Measurements from ENCODE around the gene PDE6D. TPM values are rescaled to one million over a fixed set of nuclear protein-coding genes. Genes with fewer than 3 reads are reported as not detected.
"Not testable (repeated sequence)": the region's sequence is repeated elsewhere in the genome, so short reads cannot be mapped to it uniquely, and the experiment has no call there.

PDE6D gene
- total and polyA plus RNA-seq, 7 experiments from 2014 or later: 14.3 to 55.3 (median 27.0) TPM

GRCh38 chr2:231715988-231716616 is 65.0 kb downstream of the PDE6D start:
- no peak overlapping the region for H3K4me3 ChIP-seq (ENCODE audit: low read length)
- no peaks in the 10 kb centered on the region for H3K9me3 ChIP-seq (ENCODE audit: control insufficient read depth in 2 of 3, low read length in 3 of 3)
- H3K36me3 Mint-ChIP-seq: peaks cover 10 to 25% (median 21%) of the 10 kb centered on the region in 5 donors
- H3K4me1 ChIP-seq (ENCODE audit: control insufficient read depth in 2 of 2, insufficient read depth in 2 of 2, low read length in 2 of 2): peaks cover 28 to 34% of the 10 kb centered on the region in 2 donors
- CTCF ChIA-PET: interaction anchor here (0.6 to 12.1 kb wide), 6 partner anchors 9 to 104 kb away, joined by 3 to 475 read pairs (median 16); no protein-coding TSS in a partner anchor
- no peaks in the 10 kb centered on the region for H3K27me3 ChIP-seq (ENCODE audit: control insufficient read depth in 2 of 2, insufficient read depth in 2 of 2, low read length in 2 of 2)
- peak overlapping the region in 7 of 9 donors; percentile 34 to 90 (median 56) for H3K27ac Mint-ChIP-seq
- no peak for DNase-seq
- peaks cover 25 to 43% (median 33%) of the 10 kb centered on the region in 7 donors for H3K4me1 Mint-ChIP-seq
- H3K36me3 ChIP-seq (ENCODE audit: control insufficient read depth in 2 of 3, insufficient read depth in 3 of 3, low read length in 3 of 3): peaks cover 12 to 27% (median 15%) of the 10 kb centered on the region in 3 experiments
- H3K4me3 Mint-ChIP-seq: peak overlapping the region in 1 of 10 donors; percentile 38
- ATAC-seq: no peak
- H3K9me3 Mint-ChIP-seq: peaks cover 0 to 11% (median 0%) of the 10 kb centered on the region in 11 donors
- no peaks in the 10 kb centered on the region for H3K27me3 Mint-ChIP-seq
- H3K27ac ChIP-seq (ENCODE audit: low read depth, low read length): no peak overlapping the region
- intact Hi-C loops (cut with micrococcal nuclease): loop anchor here (1.0 to 2.0 kb wide), 5 partner anchors 29 to 104 kb away; no protein-coding TSS in a partner anchor
- POLR2A ChIA-PET: interaction anchor here (0.6 to 6.0 kb wide), 4 partner anchors 30 to 104 kb away, joined by 3 to 80 read pairs (median 28); no protein-coding TSS in a partner anchor

- H3K27me3 Mint-ChIP-seq: no peaks in the 10 kb centered on the region
- H3K27me3 ChIP-seq (ENCODE audit: control insufficient read depth in 2 of 2, insufficient read depth in 2 of 2, low read length in 2 of 2): no peaks in the 10 kb centered on the region
- H3K27ac Mint-ChIP-seq: peak overlapping the region in 8 of 9 donors; percentile 35 to 95 (median 80)
- H3K36me3 Mint-ChIP-seq: peaks cover 10 to 25% (median 23%) of the 10 kb centered on the region in 5 donors
- intact Hi-C loops (cut with micrococcal nuclease): loop anchor here (1.0 to 2.0 kb wide), 5 partner anchors 28 to 103 kb away; no protein-coding TSS in a partner anchor
- peaks cover 30 to 45% (median 35%) of the 10 kb centered on the region in 7 donors for H3K4me1 Mint-ChIP-seq
- peaks cover 28 to 34% of the 10 kb centered on the region in 2 donors for H3K4me1 ChIP-seq (ENCODE audit: control insufficient read depth in 2 of 2, insufficient read depth in 2 of 2, low read length in 2 of 2)
- POLR2A ChIA-PET: interaction anchor here (1.0 to 6.0 kb wide), 8 partner anchors 9 to 183 kb away, joined by 3 to 80 read pairs (median 12); no protein-coding TSS in a partner anchor
- CTCF ChIA-PET: interaction anchor here (0.6 to 12.1 kb wide), 15 partner anchors 8 to 942 kb away, joined by 3 to 475 read pairs (median 6); no protein-coding TSS in a partner anchor
- ATAC-seq (no peak), DNase-seq (no peak)
- H3K4me3 Mint-ChIP-seq: no peak overlapping the region
- peaks cover 0 to 11% (median 0%) of the 10 kb centered on the region in 11 donors for H3K9me3 Mint-ChIP-seq
- peaks cover 12 to 33% (median 15%) of the 10 kb centered on the region in 3 experiments for H3K36me3 ChIP-seq (ENCODE audit: control insufficient read depth in 2 of 3, insufficient read depth in 3 of 3, low read length in 3 of 3)
- H3K9me3 ChIP-seq (ENCODE audit: control insufficient read depth in 2 of 3, low read length in 3 of 3): no peaks in the 10 kb centered on the region
- H3K27ac ChIP-seq (ENCODE audit: low read depth, low read length): no peak overlapping the region
- H3K4me3 ChIP-seq (ENCODE audit: low read length): no peak overlapping the region
Measured at GRCh38 chr2:231715499-231715837, 65.6 kb downstream of the PDE6D start.

DNA sequence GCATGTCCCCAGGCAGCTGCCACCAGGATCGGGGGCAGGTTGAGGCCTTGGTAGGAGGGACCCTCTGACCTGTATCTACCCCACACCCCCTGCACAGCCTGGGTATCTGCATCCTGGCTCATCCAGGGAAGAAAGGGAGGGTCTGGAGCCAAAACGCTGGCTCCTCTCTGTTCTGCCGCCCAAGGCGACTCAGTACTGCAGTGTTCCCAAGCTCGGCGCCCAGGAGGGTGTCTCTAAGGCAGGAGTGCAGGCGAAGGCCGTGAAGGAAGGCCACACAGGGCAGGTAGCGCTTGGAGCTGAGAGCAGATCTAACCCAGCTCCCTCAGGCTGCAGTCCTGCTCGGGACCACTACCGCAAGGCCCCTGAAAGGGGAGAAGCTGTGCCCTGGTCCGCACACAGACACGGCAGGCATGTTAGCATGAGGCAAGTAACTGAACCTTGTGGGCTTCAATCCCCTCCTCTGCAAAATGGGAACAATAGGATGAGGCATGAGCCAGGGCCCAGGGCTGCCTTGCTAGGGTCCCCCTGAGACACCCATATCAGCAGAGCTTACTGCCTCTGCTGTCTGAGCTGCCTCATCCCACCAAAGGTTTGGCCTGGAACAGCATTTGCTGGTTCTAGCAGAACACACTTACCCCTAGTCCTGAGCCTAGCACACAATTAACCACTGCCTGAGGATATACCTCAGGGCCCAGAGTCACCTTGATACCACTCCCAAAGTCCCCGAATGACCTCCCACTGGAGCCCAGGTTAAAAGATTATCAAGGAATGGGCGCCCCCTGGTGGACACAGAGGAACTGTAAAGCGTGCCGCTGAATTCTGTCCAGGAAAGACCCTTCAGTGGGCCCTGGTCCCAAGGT is 66.2 kb downstream of the PDE6D start:
- CTCF ChIA-PET: interaction anchor here (0.6 to 12.1 kb wide), 24 partner anchors 8 to 942 kb away, joined by 3 to 475 read pairs (median 5); no protein-coding TSS in a partner anchor
- peaks cover 0 to 12% (median 0%) of the 10 kb centered on the region in 11 donors for H3K9me3 Mint-ChIP-seq
- intact Hi-C loops (cut with micrococcal nuclease): loop anchor here (1.0 to 2.0 kb wide), 6 partner anchors 9 to 103 kb away; no protein-coding TSS in a partner anchor
- no peaks in the 10 kb centered on the region for H3K27me3 ChIP-seq (ENCODE audit: control insufficient read depth in 2 of 2, insufficient read depth in 2 of 2, low read length in 2 of 2)
- H3K27ac Mint-ChIP-seq: peak overlapping the region; percentile 35 to 97 (median 82)
- ATAC-seq (peak; percentile 26), DNase-seq (peak; percentile 54 to 82 (median 70))
- H3K4me3 ChIP-seq (ENCODE audit: low read length): no peak overlapping the region
- peaks cover 30 to 45% (median 35%) of the 10 kb centered on the region in 7 donors for H3K4me1 Mint-ChIP-seq
- POLR2A ChIA-PET: interaction anchor here (0.5 to 6.0 kb wide), 22 partner anchors 9 to 378 kb away, joined by 3 to 80 read pairs (median 4); no protein-coding TSS in a partner anchor
- no peaks in the 10 kb centered on the region for H3K9me3 ChIP-seq (ENCODE audit: control insufficient read depth in 2 of 3, low read length in 3 of 3)
- H3K27me3 Mint-ChIP-seq: no peaks in the 10 kb centered on the region
- peak overlapping the region in 1 of 10 donors; percentile 35 for H3K4me3 Mint-ChIP-seq
- H3K4me1 ChIP-seq (ENCODE audit: control insufficient read depth in 2 of 2, insufficient read depth in 2 of 2, low read length in 2 of 2): peaks cover 28 to 34% of the 10 kb centered on the region in 2 donors
- H3K27ac ChIP-seq (ENCODE audit: low read depth, low read length): peak overlapping the region; percentile 59
- H3K36me3 ChIP-seq (ENCODE audit: control insufficient read depth in 2 of 3, insufficient read depth in 3 of 3, low read length in 3 of 3): peaks cover 12 to 34% (median 15%) of the 10 kb centered on the region in 3 experiments
- H3K36me3 Mint-ChIP-seq: peaks cover 10 to 25% (median 23%) of the 10 kb centered on the region in 5 donors

- POLR2A ChIA-PET: interaction anchor here (0.6 to 6.0 kb wide), 22 partner anchors 8 to 250 kb away, joined by 3 to 80 read pairs (median 4); no protein-coding TSS in a partner anchor
- Histone ChIP-seq H3K27me3 (ENCODE audit: control insufficient read depth in 2 of 2, insufficient read depth in 2 of 2, low read length in 2 of 2) (no peaks in the 10 kb centered on the region), H3K4me1 (ENCODE audit: control insufficient read depth in 2 of 2, insufficient read depth in 2 of 2, low read length in 2 of 2) (peaks cover 28 to 34% of the 10 kb centered on the region in 2 donors), H3K9me3 (ENCODE audit: control insufficient read depth in 2 of 3, low read length in 3 of 3) (no peaks in the 10 kb centered on the region), H3K36me3 (ENCODE audit: control insufficient read depth in 2 of 3, insufficient read depth in 3 of 3, low read length in 3 of 3) (peaks cover 12 to 41% (median 15%) of the 10 kb centered on the region in 3 experiments), H3K27ac (ENCODE audit: low read depth, low read length) (peak overlapping the region; percentile 59), H3K4me3 (ENCODE audit: low read length) (no peak overlapping the region)
- Mint-ChIP-seq H3K9me3 (peaks cover 0 to 16% (median 0%) of the 10 kb centered on the region in 11 donors), H3K27me3 (peaks cover 0 to 2% (median 0%) of the 10 kb centered on the region in 5 donors), H3K4me1 (peaks cover 30 to 45% (median 35%) of the 10 kb centered on the region in 7 donors), H3K4me3 (peak overlapping the region; percentile 37 to 72 (median 58)), H3K27ac (peak overlapping the region; percentile 79 to 97 (median 94)), H3K36me3 (peaks cover 10 to 29% (median 23%) of the 10 kb centered on the region in 5 donors)
- intact Hi-C loops (cut with micrococcal nuclease): loop anchor here (1.0 to 2.0 kb wide), 2 partner anchors 8 to 27 kb away; no protein-coding TSS in a partner anchor
- peak; percentile 67 for ATAC-seq
- CTCF ChIA-PET: interaction anchor here (0.6 to 12.1 kb wide), 23 partner anchors 10 to 197 kb away, joined by 3 to 475 read pairs (median 5); no protein-coding TSS in a partner anchor
- peak; percentile 83 to 96 (median 90) for DNase-seq
Measured at GRCh38 chr2:231713730-231714638, 67.1 kb downstream of the PDE6D start.

DNA sequence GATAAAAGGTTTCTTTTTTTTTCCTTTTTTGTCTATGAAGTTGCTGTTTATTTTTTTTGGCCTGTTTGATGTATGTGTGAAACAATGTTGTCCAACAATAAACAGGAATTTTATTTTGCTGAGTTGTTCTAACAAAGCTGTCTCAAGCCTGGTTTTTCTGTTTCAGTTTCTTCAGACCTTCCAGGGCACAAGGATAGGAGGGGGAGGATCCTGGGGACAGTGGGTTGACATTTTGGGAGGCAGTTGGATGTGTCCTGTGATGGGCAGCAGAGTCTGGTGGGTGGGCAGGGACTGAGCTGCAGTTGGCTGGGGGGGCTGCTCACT is 67.7 kb downstream of the PDE6D start:
- ATAC-seq; H3K4me3 ChIP-seq (ENCODE audit: low read length); intact Hi-C loops (cut with micrococcal nuclease); H3K27me3 Mint-ChIP-seq; H3K9me3 ChIP-seq (ENCODE audit: control insufficient read depth in 2 of 3, low read length in 3 of 3); DNase-seq; H3K27me3 ChIP-seq (ENCODE audit: control insufficient read depth in 2 of 2, insufficient read depth in 2 of 2, low read length in 2 of 2): not testable (repeated sequence)
- ChIA-PET CTCF (interaction anchor here (0.6 to 12.1 kb wide), 11 partner anchors 10 to 196 kb away, joined by 3 to 475 read pairs (median 6); no protein-coding TSS in a partner anchor), POLR2A (interaction anchor here (0.6 to 6.0 kb wide), 16 partner anchors 10 to 250 kb away, joined by 3 to 80 read pairs (median 6); no protein-coding TSS in a partner anchor)
- Mint-ChIP-seq H3K4me3 (peak overlapping the region; percentile 29 to 72 (median 58)), H3K27ac (peak overlapping the region; percentile 79 to 97 (median 94)), H3K36me3 (peaks cover 10 to 32% (median 24%) of the 10 kb centered on the region in 5 donors), H3K9me3 (peaks cover 0 to 17% (median 0%) of the 10 kb centered on the region in 11 donors), H3K4me1 (peaks cover 30 to 46% (median 35%) of the 10 kb centered on the region in 7 donors)
- Histone ChIP-seq H3K27ac (ENCODE audit: low read depth, low read length) (peak overlapping the region; percentile 59), H3K4me1 (ENCODE audit: control insufficient read depth in 2 of 2, insufficient read depth in 2 of 2, low read length in 2 of 2) (peaks cover 28 to 34% of the 10 kb centered on the region in 2 donors), H3K36me3 (ENCODE audit: control insufficient read depth in 2 of 3, insufficient read depth in 3 of 3, low read length in 3 of 3) (peaks cover 12 to 47% (median 15%) of the 10 kb centered on the region in 3 experiments)
